Measurements from ENCODE around the gene HIGD1B.
A peak's percentile ranks its signal among the peaks of the same experiment; 100 is the strongest.
"Not testable (repeated sequence)": the region's sequence is repeated elsewhere in the genome, so short reads cannot be mapped to it uniquely, and the experiment has no call there.

The HIGD1B gene

GRCh38 chr17:44847586-44847985 lies at the start of gene HIGD1B:
TSS of gene HIGD1B (plus strand) at chr17:44847883. CDS start at chr17:44848153, 270 bp downstream.
- no peak for DNase-seq (ENCODE audit: low spot score)

GRCh38 chr17:44798356-44798755 lies 49.3 kb upstream of the HIGD1B start:
- no peak for DNase-seq (ENCODE audit: low spot score)

GRCh38 chr17:44801880-44802279 lies 45.8 kb upstream of the HIGD1B start:
- no peak for DNase-seq (ENCODE audit: low spot score)

GRCh38 chr17:44804302-44805089 lies 43.2 kb upstream of the HIGD1B start:
- no peak for DNase-seq (ENCODE audit: low spot score)

GRCh38 chr17:44807093-44807816 lies 40.4 kb upstream of the HIGD1B start:
- no peak for DNase-seq (ENCODE audit: low spot score)

- no peak for DNase-seq (ENCODE audit: low spot score)
These were observed 39.9 kb upstream of the HIGD1B start for GRCh38 chr17:44807817-44808155.

GRCh38 chr17:44808156-44808555 lies 39.5 kb upstream of the HIGD1B start:
- no peak for DNase-seq (ENCODE audit: low spot score)

- not testable (repeated sequence) for DNase-seq (ENCODE audit: low spot score)
These were observed 38.9 kb upstream of the HIGD1B start for GRCh38 chr17:44808656-44809388.

GRCh38 chr17:44812263-44812662 lies 35.4 kb upstream of the HIGD1B start:
- DNase-seq (ENCODE audit: low spot score) = no peak

- not testable (repeated sequence) for DNase-seq (ENCODE audit: low spot score)
These were observed 29.2 kb upstream of the HIGD1B start for GRCh38 chr17:44818508-44818907.

GRCh38 chr17:44820631-44821212 lies 27.0 kb upstream of the HIGD1B start:
- no peak for DNase-seq (ENCODE audit: low spot score)

GRCh38 chr17:44825236-44825635 lies 22.4 kb upstream of the HIGD1B start:
- DNase-seq (ENCODE audit: low spot score) = not testable (repeated sequence)

GRCh38 chr17:44826123-44826790 lies 21.4 kb upstream of the HIGD1B start:
- DNase-seq (ENCODE audit: low spot score) = no peak

GRCh38 chr17:44827863-44828262 lies 19.8 kb upstream of the HIGD1B start:
- no peak for DNase-seq (ENCODE audit: low spot score)

GRCh38 chr17:44828919-44829522 lies 18.7 kb upstream of the HIGD1B start:
- DNase-seq (ENCODE audit: low spot score) = no peak

- peak; percentile 77 for DNase-seq (ENCODE audit: low spot score)
These were observed 17.9 kb upstream of the HIGD1B start, which contains the start of gene GJC1 for GRCh38 chr17:44829523-44830358. TSS of gene GJC1 (minus strand) at chr17:44830287. CDS start at chr17:44805817, 24,470 bp downstream.

- no peak for DNase-seq (ENCODE audit: low spot score)
These were observed 17.1 kb upstream of the HIGD1B start for GRCh38 chr17:44830359-44831288.

GRCh38 chr17:44831371-44831770 lies 16.3 kb upstream of the HIGD1B start:
- no peak for DNase-seq (ENCODE audit: low spot score)

GRCh38 chr17:44832805-44833204 lies 14.9 kb upstream of the HIGD1B start:
- DNase-seq (ENCODE audit: low spot score) = no peak

Data from left forelimb (tissue), 1 donor.